ENCODE data around the gene RAB5B.
A peak's percentile ranks its signal among the peaks of the same experiment; 100 is the strongest.
"Not testable (repeated sequence)": the region's sequence is repeated elsewhere in the genome, so short reads cannot be mapped to it uniquely, and the experiment has no call there.

The RAB5B gene

GRCh38 chr12:56021889-56022497 lies 48.1 kb downstream of the RAB5B start:
- no peak for DNase-seq

GRCh38 chr12:56028511-56029165 lies 54.8 kb downstream of the RAB5B start:
- DNase-seq, result no peak

DNA sequence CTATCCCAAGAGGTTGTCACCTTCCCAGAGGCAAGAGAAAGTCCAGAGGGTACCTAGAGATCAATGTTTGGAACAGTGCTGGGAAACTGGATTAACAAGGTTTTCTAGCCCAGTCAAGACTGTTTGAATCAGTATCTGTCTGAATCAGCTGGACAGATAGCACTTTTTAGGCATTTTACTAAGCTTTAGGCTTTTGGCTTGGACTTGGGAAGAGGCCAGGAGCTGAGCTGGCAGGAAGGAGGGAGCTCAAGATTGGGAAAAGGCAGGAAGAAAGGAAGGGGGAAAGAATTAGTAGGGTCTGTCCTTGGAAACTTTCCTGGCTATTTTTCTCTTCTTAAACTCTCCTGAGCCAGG lies 55.3 kb downstream of the RAB5B start:
- DNase-seq, result no peak

DNA sequence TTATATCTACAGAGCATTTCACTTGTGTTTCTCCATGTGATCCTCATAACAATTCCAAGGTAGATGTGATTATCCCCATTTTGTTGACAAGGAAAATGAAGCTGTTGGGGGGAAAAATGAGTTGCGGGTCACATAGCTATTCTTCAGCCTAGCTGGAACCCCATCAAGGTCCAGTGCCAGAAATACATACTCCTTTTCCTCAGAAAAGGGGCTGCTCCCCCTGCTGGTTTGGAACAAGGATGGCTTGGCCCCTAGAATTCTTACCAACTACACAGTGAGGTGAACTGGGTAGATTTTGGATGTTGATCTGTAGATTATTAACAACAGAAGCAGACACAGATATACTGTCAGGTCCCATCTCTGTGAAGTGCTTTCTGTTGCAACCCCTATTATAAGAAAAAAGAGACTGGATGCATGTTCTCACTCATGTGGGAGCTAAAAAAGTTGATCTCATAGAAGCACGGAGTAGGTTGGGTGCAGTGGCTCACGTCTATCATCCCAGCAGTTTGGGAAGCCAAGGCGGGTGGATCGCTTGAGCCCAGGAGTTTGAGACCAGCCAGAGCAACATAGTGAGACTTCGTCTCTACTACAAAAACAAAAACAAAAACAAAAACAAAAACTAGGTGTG lies 55.9 kb downstream of the RAB5B start:
- peak; percentile 62 for DNase-seq

DNA sequence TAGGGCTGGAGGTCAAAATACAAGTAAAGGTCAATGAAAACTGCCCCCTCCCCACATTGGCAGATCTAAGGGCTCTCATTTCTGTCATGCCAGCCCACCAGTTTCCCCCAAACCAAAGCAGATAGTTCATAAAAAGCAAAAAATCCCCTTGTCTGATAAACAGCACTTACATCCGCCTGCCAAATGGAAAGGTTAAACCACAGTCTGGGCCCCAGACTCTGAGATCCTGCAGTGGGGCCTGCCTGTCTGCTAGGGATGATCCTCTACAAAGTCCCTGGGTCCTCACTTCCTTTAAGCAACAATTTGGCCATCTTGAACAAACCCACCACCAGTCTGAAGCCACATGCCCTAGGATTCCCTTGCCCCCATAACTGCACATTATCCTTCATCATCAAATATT lies 58.1 kb downstream of the RAB5B start:
- DNase-seq, result no peak

DNA sequence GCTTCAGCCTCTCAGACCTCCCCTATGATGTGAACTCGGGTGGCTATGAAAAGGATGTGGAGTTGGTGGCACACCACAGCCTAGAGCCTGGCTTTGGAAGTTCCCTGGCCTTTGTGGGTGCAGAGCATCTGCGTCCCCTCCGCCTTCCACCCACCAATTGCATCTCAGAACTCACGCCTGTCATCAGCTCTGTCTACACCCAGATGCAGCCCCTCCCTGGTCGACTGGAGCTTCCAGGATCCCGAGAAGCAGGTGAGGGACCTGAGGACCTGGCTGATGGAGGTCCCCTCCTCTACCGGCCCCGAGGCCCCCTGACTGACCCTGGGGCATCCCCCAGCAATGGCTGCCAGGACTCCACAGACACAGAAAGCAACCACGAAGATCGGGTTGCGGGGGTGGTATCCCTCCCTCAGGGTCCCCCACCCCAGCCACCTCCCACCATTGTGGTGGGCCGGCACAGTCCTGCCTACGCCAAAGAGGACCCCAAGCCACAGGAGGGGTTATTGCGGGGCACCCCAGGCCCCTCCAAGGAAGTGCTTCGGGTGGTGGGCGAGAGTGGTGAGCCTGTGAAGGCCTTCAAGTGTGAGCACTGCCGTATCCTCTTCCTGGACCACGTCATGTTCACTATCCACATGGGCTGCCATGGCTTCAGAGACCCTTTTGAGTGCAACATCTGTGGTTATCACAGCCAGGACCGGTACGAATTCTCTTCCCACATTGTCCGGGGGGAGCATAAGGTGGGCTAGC lies 60.9 kb downstream of the RAB5B start:
- no peak for DNase-seq

- no peak for DNase-seq
Measured at GRCh38 chr12:56037161-56037560, 63.3 kb downstream of the RAB5B start.

- no peak for DNase-seq
Measured at GRCh38 chr12:56038022-56038655, 64.3 kb downstream of the RAB5B start.

GRCh38 chr12:56040151-56040550 lies 66.3 kb downstream of the RAB5B start:
- no peak for DNase-seq

- no peak for DNase-seq
Measured at GRCh38 chr12:56040963-56041551, 67.2 kb downstream of the RAB5B start.

DNA sequence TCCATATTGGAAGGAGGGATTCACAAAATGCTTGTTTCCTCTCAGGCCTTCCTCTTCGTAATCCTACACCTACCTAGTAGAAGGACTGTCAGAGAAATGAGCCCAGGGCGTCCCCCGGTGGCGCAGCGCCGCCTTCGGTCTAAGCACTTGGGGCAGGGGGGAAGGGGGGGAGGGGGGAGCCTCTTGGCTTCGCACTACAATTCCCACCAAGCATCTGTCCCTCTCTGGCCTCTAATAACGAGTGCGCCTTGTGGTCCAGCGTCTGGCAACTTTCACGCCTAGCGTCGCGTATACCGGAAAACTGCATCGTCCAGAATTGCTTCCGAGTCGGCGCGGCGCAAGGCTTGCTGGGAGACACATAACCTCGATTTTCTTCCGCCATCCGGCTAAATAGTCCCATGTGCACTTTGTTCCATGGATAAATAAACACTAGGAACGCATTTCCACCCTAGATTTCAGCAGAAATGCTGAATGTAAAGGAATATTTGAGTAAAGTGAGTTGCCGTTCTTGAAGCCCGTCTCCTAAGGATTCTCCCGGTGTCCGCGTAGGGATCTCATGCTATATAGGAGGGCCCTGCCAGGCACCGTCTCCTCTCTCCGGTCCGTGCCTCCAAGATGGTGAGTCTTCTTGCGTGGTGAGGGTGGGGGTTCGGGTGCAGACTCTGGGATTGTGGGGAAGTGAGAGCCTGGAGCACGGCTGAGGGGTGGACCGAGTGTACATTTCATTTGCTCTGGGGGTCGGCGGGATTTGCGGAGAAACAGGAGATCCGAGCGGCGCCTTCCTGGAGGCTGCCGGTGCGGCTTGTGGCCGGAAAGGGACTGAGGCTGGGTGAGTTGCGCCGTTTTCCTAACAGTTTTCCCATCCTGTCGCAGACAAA lies 67.9 kb downstream of the RAB5B start, which contains the start of gene RPS26:
TSS of gene RPS26 (plus strand) at position 367 of the 878 bp plus-strand sequence. CDS start at position 616, 249 bp downstream.
- DNase-seq, result peak; percentile 95

GRCh38 chr12:56042430-56042813 lies 68.5 kb downstream of the RAB5B start:
- not testable (repeated sequence) for DNase-seq

- DNase-seq, result no peak
Measured at GRCh38 chr12:56042843-56043242, 69.0 kb downstream of the RAB5B start.
